ENCODE results near the gene KDM6B.

The KDM6B gene

GRCh38 chr17:7840441-7840840, 6.4 kb downstream of the KDM6B start:
- DNase-seq (ENCODE audit: low read depth in 2 of 2): no peak

- no peak for DNase-seq (ENCODE audit: low read depth in 2 of 2)
These were observed 6.9 kb downstream of the KDM6B start for GRCh38 chr17:7840875-7841274.

DNA sequence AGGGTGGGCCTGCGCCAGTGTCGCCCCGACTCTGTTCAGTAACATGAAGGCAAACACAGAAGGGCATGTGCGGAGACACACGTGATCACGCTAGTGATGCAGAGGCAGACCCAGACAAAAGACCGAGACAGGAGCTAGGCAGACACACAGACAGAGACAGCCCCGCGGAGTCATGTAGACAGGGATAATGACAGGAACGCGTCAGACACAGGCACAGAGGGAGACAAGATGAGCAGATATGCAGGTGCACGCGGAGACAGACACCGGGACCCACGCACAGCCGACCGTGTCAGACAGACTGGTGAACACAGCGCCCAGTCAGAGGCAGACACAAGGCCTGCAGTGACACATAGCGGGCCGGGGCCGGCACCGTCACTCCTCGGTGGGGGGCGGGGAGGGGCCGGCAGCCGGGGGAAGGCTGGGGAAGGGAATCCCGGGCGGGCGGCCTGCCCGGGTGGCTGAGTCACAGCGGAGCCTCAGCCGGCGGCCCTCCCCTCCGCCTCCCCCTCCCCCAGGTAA, 7.4 kb downstream of the KDM6B start:
- peak; percentile 84 to 87 for DNase-seq (ENCODE audit: low read depth in 2 of 2)

- DNase-seq (ENCODE audit: low read depth in 2 of 2): peak; percentile 78 to 81
These were observed 7.9 kb downstream of the KDM6B start for GRCh38 chr17:7841915-7842379.

GRCh38 chr17:7842380-7843256, 8.6 kb downstream of the KDM6B start:
- peak; percentile 88 to 95 for DNase-seq (ENCODE audit: low read depth in 2 of 2)

GRCh38 chr17:7843257-7843535, 9.2 kb downstream of the KDM6B start:
- DNase-seq (ENCODE audit: low read depth in 2 of 2): no peak

GRCh38 chr17:7843536-7844291, 9.7 kb downstream of the KDM6B start:
- peak; percentile 71 to 85 for DNase-seq (ENCODE audit: low read depth in 2 of 2)

DNA sequence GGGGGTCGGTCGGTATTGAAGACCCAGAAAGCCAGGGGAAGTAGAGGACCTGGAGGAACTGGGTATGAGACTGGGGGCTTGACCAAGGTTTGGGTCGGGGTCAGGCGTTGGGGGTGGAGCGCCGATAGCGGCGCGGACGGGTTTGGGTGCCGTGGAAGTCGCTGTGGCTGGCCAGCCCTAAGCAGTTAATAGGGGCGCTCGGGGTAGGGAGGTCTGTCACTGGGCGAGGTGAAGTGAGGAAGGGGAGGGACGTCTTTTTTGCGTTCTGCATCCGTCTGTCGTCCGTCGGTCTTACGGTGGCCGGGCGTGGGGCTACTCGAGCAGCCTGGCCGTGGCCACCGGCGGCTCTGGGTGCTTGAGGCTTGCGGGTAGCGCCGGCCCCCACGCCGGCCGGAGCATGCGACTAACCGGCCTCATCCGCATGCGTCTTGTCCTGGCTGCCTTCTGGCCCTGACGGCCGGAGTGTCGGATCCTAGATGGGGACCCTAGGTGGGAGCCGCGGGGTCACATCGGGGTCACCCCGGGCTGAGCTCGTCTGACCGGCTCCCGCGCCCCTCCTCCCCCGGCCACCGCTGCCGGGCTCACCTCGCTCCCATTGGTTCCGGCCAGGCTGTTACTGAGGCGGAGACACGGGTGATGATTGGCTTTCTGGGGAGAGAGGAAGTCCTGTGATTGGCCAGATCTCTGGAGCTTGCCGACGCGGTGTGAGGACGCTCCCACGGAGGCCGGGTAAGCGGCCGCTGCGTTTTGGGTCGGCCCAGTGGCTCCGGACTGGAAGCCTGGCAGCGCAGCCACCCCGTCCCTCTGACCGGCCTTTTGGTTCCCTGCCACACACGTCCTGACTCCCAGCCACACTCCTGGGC, 10.5 kb downstream of the KDM6B start:
- peak; percentile 71 to 81 for DNase-seq (ENCODE audit: low read depth in 2 of 2)

DNA sequence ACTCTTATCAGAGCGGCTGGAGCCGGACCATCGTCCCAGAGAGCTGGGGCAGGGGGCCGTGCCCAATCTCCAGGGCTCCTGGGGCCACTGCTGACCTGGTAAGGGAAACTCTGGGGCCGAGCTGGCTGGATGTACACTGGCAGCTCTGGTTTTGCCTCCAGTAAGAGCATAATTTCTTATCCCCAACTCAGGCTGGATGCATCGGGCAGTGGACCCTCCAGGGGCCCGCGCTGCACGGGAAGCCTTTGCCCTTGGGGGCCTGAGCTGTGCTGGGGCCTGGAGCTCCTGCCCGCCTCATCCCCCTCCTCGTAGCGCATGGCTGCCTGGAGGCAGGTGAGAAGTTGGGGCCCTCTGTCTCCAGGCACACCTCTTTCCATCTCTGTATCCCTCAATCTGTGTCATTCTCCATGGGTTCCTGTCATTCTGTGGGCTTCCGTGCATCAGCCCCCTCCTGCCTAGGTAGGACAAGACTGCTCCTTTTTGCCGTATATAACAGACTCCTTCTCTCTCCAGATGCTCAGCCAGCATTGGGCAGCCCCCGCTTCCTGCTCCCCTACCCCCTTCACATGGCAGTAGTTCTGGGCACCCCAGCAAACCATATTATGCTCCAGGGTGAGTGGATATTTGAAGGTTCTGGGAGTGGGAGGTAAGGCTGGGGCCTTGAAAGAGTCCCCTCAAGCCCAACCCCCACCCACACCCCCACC, 11.5 kb downstream of the KDM6B start:
- DNase-seq (ENCODE audit: low read depth in 2 of 2): no peak

GRCh38 chr17:7846063-7846735, 12.2 kb downstream of the KDM6B start:
- DNase-seq (ENCODE audit: low read depth in 2 of 2): no peak

DNA sequence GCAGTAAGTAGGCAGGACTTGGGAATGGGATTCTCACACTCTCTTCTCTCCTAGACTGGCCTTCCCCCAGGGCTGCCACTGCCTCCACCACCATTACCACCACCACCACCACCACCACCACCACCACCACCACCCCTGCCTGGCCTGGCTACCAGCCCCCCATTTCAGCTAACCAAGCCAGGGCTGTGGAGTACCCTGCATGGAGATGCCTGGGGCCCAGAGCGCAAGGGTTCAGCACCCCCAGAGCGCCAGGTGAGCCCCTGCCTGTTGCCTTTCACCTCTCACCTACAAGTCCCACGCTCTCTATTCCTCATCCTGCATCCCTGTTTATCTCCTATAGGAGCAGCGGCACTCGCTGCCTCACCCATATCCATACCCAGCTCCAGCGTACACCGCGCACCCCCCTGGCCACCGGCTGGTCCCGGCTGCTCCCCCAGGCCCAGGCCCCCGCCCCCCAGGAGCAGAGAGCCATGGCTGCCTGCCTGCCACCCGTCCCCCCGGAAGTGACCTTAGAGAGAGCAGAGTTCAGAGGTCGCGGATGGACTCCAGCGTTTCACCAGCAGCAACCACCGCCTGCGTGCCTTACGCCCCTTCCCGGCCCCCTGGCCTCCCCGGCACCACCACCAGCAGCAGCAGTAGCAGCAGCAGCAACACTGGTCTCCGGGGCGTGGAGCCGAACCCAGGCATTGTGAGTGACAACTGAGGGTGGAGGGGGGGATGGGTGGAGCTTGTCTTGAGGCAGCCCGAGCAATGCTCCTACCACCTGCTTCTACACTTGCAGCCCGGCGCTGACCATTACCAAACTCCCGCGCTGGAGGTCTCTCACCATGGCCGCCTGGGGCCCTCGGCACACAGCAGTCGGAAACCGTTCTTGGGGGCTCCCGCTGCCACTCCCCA, 13.0 kb downstream of the KDM6B start:
- no peak for DNase-seq (ENCODE audit: low read depth in 2 of 2)

GRCh38 chr17:7848131-7848579, 14.1 kb downstream of the KDM6B start:
- no peak for DNase-seq (ENCODE audit: low read depth in 2 of 2)

DNA sequence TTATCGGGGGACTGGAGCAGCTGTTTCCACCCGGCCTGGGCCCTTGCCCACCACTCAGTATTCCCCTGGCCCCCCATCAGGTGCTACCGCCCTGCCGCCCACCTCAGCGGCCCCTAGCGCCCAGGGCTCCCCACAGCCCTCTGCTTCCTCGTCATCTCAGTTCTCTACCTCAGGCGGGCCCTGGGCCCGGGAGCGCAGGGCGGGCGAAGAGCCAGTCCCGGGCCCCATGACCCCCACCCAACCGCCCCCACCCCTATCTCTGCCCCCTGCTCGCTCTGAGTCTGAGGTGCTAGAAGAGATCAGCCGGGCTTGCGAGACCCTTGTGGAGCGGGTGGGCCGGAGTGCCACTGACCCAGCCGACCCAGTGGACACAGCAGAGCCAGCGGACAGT, 14.7 kb downstream of the KDM6B start:
- no peak for DNase-seq (ENCODE audit: low read depth in 2 of 2)

GRCh38 chr17:7849130-7849750, 15.2 kb downstream of the KDM6B start:
- DNase-seq (ENCODE audit: low read depth in 2 of 2): no peak

- no peak for DNase-seq (ENCODE audit: low read depth in 2 of 2)
These were observed 15.9 kb downstream of the KDM6B start for GRCh38 chr17:7849751-7850504.

DNA sequence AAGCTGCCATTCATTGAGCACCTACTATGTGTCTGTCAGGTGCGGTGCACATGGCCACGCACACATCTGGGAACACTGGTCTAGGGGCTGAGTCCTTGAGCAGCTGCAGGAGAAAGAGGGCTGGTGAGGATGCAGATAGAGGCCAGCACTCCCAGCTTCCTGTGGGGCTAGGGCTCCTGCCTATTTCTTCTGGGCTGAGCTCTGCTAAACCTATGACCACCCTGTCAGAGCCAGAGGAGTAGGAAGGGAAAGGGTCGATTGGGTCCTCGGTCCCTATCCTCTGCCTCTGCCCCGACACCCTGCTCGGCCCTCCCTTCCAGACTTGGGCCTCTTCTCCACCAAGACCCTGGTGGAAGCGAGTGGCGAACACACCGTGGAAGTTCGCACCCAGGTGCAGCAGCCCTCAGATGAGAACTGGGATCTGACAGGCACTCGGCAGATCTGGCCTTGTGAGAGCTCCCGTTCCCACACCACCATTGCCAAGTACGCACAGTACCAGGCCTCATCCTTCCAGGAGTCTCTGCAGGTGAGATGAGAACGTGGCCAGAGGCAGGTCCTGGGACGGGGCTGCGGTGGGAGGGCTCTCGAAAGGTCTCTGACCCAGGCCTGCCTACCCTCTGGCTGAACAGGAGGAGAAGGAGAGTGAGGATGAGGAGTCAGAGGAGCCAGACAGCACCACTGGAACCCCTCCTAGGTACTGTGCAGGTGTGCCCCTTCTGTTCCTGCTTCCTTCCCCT, 16.9 kb downstream of the KDM6B start:
- no peak for DNase-seq (ENCODE audit: low read depth in 2 of 2)

DNA sequence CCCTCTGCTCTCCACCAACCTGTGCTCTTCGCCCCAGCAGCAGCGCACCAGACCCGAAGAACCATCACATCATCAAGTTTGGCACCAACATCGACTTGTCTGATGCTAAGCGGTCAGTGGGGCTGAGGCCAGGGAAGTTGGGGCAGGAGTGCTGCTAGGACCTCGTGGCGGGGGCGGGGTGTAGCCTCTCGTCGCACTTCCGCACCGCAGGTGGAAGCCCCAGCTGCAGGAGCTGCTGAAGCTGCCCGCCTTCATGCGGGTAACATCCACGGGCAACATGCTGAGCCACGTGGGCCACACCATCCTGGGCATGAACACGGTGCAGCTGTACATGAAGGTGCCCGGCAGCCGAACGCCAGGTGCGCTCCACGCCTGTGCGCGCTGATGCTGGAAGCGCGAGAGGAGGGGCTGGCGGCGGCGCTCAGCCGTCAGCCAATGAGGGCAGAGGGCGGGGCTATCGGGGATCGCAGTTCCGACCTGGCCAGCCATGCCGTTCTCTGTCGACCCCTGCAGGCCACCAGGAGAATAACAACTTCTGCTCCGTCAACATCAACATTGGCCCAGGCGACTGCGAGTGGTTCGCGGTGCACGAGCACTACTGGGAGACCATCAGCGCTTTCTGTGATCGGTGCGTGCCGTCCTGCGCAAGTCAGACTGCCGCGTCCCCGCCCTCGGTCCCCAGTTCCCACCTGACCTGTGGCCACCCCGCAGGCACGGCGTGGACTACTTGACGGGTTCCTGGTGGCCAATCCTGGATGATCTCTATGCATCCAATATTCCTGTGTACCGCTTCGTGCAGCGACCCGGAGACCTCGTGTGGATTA, 17.6 kb downstream of the KDM6B start:
- DNase-seq (ENCODE audit: low read depth in 2 of 2): peak; percentile 82 to 92
